HepG2 (cell line): ENCODE measurements around the gene C12orf56. TPM values are rescaled to one million over a fixed set of nuclear protein-coding genes. Genes with fewer than 3 reads are reported as not detected.

ENCODE experiments used
- ARID5B ChIP-seq: IDR thresholded peaks from 2 replicates; pipeline ENCODE4 v1.4.0; 2020; ENCODE audit warnings: mild to moderate bottlenecking, missing genetic modification reagents
- BRD4 ChIP-seq: sonication (generic); formaldehyde crosslinking; IDR thresholded peaks from 2 replicates; pipeline ENCODE4 v1.4.0; 2020; ENCODE audit warnings: missing genetic modification reagents
- HNRNPK ChIP-seq: fragments of 200-400 bp; formaldehyde crosslinking; IDR thresholded peaks from 2 replicates; pipeline ENCODE4 v1.6.1; 2018; ENCODE audit warnings: low read length, low read depth, moderate library complexity, mild to moderate bottlenecking; ENCODE audit not compliant: poor library complexity, severe bottlenecking
- MTA3 ChIP-seq: sonication (generic); formaldehyde crosslinking; IDR thresholded peaks from 2 replicates; pipeline ENCODE4 v1.4.0; 2020; ENCODE audit warnings: missing genetic modification reagents
- NCOA5 ChIP-seq: sonication (generic); formaldehyde crosslinking; IDR thresholded peaks from 2 replicates; pipeline ENCODE4 v1.4.0; 2020; ENCODE audit warnings: missing genetic modification reagents
- PCBP1 ChIP-seq: fragments of 200-400 bp; formaldehyde crosslinking; IDR thresholded peaks from 2 replicates; pipeline ENCODE4 v1.6.1; 2017; ENCODE audit warnings: mild to moderate bottlenecking, low read depth, low read length, borderline replicate concordance
- RNF2 ChIP-seq: fragments of 450-650 bp; conservative IDR thresholded peaks from 2 replicates; pipeline ENCODE4 v1.6.1; 2016; ENCODE audit warnings: low read depth
- SMARCE1 ChIP-seq: fragments of 450-650 bp; IDR thresholded peaks from 2 replicates; pipeline ENCODE4 v1.6.1; 2017; ENCODE audit warnings: borderline replicate concordance
- THAP7 ChIP-seq: sonication (generic); formaldehyde crosslinking; IDR thresholded peaks from 2 replicates; pipeline ENCODE4 v1.8.1; 2023; ENCODE audit warnings: mild to moderate bottlenecking, missing genetic modification reagents
- UBTF ChIP-seq: sonication (generic); formaldehyde crosslinking; IDR thresholded peaks from 2 replicates; pipeline ENCODE4 v1.4.0; 2020; ENCODE audit warnings: mild to moderate bottlenecking, missing genetic modification reagents
- ZNF121 ChIP-seq: sonication (generic); formaldehyde crosslinking; IDR thresholded peaks from 2 replicates; pipeline ENCODE4 v1.5.0; 2020; ENCODE audit warnings: mild to moderate bottlenecking, missing genetic modification reagents
- ZSCAN9 ChIP-seq: IDR thresholded peaks from 2 replicates; pipeline ENCODE4 v1.6.1; 2016; ENCODE audit warnings: borderline replicate concordance
- polyA plus RNA-seq, 8 experiments: library from polyadenylated mRNA; depleted of rRNA in 3 of 8; stranded (reverse) in 7 of 8; unstranded in 1 of 8; fragments of >200 nt; fragmentation: Illumina TruSeq in 4 of 8; extraction: Trizol in 4 of 8; gene quantifications; 2 replicates each; pipeline versions ENCODE4 v1.2.1 to v1.2.3, GENCODE V29; 2011 to 2016; ENCODE audit warnings: low read depth in 4 of 8, missing spikeins in 1 of 8, mixed read lengths in 1 of 8; ENCODE audit not compliant: insufficient read depth in 1 of 8
- total RNA-seq, 5 experiments: library from RNA; depleted of rRNA; stranded (reverse); fragments of >200 nt; fragmentation: Illumina TruSeq; extraction: Trizol; gene quantifications; 2 replicates each; pipeline ENCODE4 v1.2.3, GENCODE V29; 2016; ENCODE audit warnings: low read depth in 1 of 5
- TF ChIP-seq, protein P1 (sequence below): sonication (generic); formaldehyde crosslinking; IDR thresholded peaks from 2 replicates; pipeline ENCODE4 v1.5.1; 2020; ENCODE audit warnings: mild to moderate bottlenecking, missing genetic modification reagents, moderate library complexity
- TF ChIP-seq, protein P2 (sequence below): sonication (generic); formaldehyde crosslinking; conservative IDR thresholded peaks from 2 replicates; pipeline ENCODE4 v1.8.0; 2022; ENCODE audit warnings: missing genetic modification reagents

Gene C12orf56
- total and polyA plus RNA-seq, 2 of the 13 experiments (the other 11 are each of a cell fraction or from before 2014, with no cell fraction given): 0.07 TPM; not detected in 1

DNA sequence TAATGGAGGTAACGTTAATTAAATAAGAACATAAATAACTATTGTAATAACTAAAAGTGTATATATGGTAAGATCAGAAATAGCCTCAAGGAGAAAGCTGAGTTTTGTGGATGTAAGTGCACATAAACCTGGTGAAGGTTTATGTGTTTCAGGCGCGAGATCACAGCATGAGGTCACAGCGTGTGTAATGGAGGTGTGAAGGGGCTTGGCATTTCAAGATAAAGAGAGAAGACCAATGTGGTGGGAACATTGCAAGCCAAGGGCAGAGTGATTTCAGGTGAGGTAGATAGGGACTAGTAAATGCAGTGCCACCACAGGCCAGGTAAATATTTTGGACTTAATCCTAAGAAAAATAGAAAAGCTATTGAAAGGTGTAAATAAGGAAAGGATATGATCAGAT lies 146.7 kb downstream of the C12orf56 start (continued):
- TF ChIP-seq THAP7 (CRISPR knock-in tag): no peak
- TF ChIP-seq UBTF (CRISPR knock-in tag): no peak
- TF ChIP-seq, protein P1, sequence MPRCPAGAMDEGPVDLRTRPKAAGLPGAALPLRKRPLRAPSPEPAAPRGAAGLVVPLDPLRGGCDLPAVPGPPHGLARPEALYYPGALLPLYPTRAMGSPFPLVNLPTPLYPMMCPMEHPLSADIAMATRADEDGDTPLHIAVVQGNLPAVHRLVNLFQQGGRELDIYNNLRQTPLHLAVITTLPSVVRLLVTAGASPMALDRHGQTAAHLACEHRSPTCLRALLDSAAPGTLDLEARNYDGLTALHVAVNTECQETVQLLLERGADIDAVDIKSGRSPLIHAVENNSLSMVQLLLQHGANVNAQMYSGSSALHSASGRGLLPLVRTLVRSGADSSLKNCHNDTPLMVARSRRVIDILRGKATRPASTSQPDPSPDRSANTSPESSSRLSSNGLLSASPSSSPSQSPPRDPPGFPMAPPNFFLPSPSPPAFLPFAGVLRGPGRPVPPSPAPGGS (CRISPR knock-in tag): no peak
- TF ChIP-seq MTA3: no peak
- no peak for TF ChIP-seq ZSCAN9 (CRISPR knock-in tag)
- no peak for TF ChIP-seq RNF2
- no peak for TF ChIP-seq HNRNPK
- no peak for TF ChIP-seq ARID5B
- TF ChIP-seq, protein P2, sequence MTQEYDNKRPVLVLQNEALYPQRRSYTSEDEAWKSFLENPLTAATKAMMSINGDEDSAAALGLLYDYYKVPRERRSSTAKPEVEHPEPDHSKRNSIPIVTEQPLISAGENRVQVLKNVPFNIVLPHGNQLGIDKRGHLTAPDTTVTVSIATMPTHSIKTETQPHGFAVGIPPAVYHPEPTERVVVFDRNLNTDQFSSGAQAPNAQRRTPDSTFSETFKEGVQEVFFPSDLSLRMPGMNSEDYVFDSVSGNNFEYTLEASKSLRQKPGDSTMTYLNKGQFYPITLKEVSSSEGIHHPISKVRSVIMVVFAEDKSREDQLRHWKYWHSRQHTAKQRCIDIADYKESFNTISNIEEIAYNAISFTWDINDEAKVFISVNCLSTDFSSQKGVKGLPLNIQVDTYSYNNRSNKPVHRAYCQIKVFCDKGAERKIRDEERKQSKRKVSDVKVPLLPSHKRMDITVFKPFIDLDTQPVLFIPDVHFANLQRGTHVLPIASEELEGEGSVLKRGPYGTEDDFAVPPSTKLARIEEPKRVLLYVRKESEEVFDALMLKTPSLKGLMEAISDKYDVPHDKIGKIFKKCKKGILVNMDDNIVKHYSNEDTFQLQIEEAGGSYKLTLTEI (CRISPR knock-in tag): no peak
- no peak for TF ChIP-seq PCBP1
- no peak for TF ChIP-seq ZNF121
- TF ChIP-seq NCOA5: no peak
- TF ChIP-seq SMARCE1: no peak
- no peak for TF ChIP-seq BRD4 (CRISPR knock-in tag)
